Medulla oblongata (tissue), 1 donor: ENCODE data around the gene FASTKD2.
"Not testable (repeated sequence)": the region's sequence is repeated elsewhere in the genome, so short reads cannot be mapped to it uniquely, and the experiment has no call there.

ENCODE experiments used
- DNase-seq: peaks from one replicate; pipeline ENCODE4 v3.0.0-alpha.2; 2015; ENCODE audit errors: extremely low spot score

The FASTKD2 gene

GRCh38 chr2:206790311-206790935 lies 25.0 kb downstream of the FASTKD2 start:
- DNase-seq, result no peak

GRCh38 chr2:206792645-206793044 lies 27.2 kb downstream of the FASTKD2 start:
- no peak for DNase-seq

- DNase-seq, result no peak
Observed at GRCh38 chr2:206797376-206797775, 32.0 kb downstream of the FASTKD2 start.

- peak; percentile 7 for DNase-seq
Observed at GRCh38 chr2:206798000-206798399, 32.6 kb downstream of the FASTKD2 start.

GRCh38 chr2:206799083-206799482 lies 33.7 kb downstream of the FASTKD2 start:
- DNase-seq, result no peak

GRCh38 chr2:206800506-206801417 lies 35.4 kb downstream of the FASTKD2 start:
- DNase-seq, result peak; percentile 93

GRCh38 chr2:206801418-206802189 lies 36.2 kb downstream of the FASTKD2 start:
- no peak for DNase-seq

- no peak for DNase-seq
Observed at GRCh38 chr2:206802654-206803514, 37.5 kb downstream of the FASTKD2 start.

GRCh38 chr2:206804326-206804725 lies 38.9 kb downstream of the FASTKD2 start:
- no peak for DNase-seq

GRCh38 chr2:206805887-206806607 lies 40.6 kb downstream of the FASTKD2 start:
- DNase-seq, result no peak

- DNase-seq, result not testable (repeated sequence)
Observed at GRCh38 chr2:206807624-206808023, 42.2 kb downstream of the FASTKD2 start.

GRCh38 chr2:206812471-206812870 lies 47.1 kb downstream of the FASTKD2 start:
- not testable (repeated sequence) for DNase-seq

- DNase-seq, result no peak
Observed at GRCh38 chr2:206814498-206814897, 49.1 kb downstream of the FASTKD2 start.

GRCh38 chr2:206820807-206821206 lies 55.4 kb downstream of the FASTKD2 start:
- DNase-seq, result no peak

- no peak for DNase-seq
Observed at GRCh38 chr2:206823178-206823577, 57.8 kb downstream of the FASTKD2 start.

- DNase-seq, result no peak
Observed at GRCh38 chr2:206824087-206824618, 58.7 kb downstream of the FASTKD2 start.

- no peak for DNase-seq
Observed at GRCh38 chr2:206824993-206825392, 59.6 kb downstream of the FASTKD2 start.

- no peak for DNase-seq
Observed at GRCh38 chr2:206831442-206831995, 66.1 kb downstream of the FASTKD2 start.

GRCh38 chr2:206832873-206833272 lies 67.5 kb downstream of the FASTKD2 start:
- no peak for DNase-seq

GRCh38 chr2:206833291-206833690 lies 67.9 kb downstream of the FASTKD2 start:
- DNase-seq, result no peak
